WTC11 (cell line): ENCODE measurements around the gene S100P.

Source experiments
- CREM ChIP-seq: sonication (generic); formaldehyde crosslinking; IDR thresholded peaks from 2 replicates; pipeline ENCODE4 v1.8.1; 2022; ENCODE audit warnings: mild to moderate bottlenecking, missing genetic modification reagents, moderate library complexity
- TF ChIP-seq, protein P1 (sequence below): fragments of 200-600 bp; IDR thresholded peaks from 2 replicates; pipeline ENCODE4 v1.8.0; 2022; ENCODE audit warnings: antibody characterized with exemption

DNA sequence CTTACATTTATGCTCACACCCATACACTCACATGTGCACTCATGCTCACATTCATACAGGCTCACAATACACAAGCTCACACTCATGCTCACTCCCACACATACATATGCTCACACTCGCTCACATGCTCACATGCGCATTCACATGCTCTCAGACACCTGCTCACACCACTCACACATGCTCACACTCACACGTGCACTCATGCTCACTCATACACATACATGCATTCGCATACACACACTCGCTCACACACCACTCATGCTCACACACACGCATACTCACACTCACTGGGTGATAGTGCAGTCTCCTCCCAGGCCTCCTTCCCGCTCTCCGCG, 28.4 kb upstream of the S100P start:
- TF ChIP-seq CREM (CRISPR knock-in tag): no peak
- TF ChIP-seq, protein P1, sequence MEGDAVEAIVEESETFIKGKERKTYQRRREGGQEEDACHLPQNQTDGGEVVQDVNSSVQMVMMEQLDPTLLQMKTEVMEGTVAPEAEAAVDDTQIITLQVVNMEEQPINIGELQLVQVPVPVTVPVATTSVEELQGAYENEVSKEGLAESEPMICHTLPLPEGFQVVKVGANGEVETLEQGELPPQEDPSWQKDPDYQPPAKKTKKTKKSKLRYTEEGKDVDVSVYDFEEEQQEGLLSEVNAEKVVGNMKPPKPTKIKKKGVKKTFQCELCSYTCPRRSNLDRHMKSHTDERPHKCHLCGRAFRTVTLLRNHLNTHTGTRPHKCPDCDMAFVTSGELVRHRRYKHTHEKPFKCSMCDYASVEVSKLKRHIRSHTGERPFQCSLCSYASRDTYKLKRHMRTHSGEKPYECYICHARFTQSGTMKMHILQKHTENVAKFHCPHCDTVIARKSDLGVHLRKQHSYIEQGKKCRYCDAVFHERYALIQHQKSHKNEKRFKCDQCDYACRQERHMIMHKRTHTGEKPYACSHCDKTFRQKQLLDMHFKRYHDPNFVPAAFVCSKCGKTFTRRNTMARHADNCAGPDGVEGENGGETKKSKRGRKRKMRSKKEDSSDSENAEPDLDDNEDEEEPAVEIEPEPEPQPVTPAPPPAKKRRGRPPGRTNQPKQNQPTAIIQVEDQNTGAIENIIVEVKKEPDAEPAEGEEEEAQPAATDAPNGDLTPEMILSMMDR: no peak
